Cardiac ventricle fibroblast (primary cell): Measurements from ENCODE around the gene MTAP. TPM values are rescaled to one million over a fixed set of nuclear protein-coding genes. Genes with fewer than 3 reads are reported as not detected.

Source experiments
- total RNA-seq: library from RNA; depleted of rRNA; stranded (reverse); fragments of >200 nt; gene quantifications from 2 replicates; pipeline ENCODE4 v1.2.3, GENCODE V29; 2015

The MTAP gene
- total RNA-seq = 18.0 and 19.6 TPM in 2 replicates

GRCh38 chr9:21802418-21803000 is at the start of gene MTAP:
TSS of gene MTAP (plus strand) at chr9:21802636. CDS start at chr9:21802749, 113 bp downstream.

Other genes with a start within 250 kb of the MTAP start
- 19.5 and 22.0 TPM in 2 replicates for gene CDKN2A, start 191.8 kb downstream of the MTAP start, total RNA-seq
- gene CDKN2B-AS1, start 192.2 kb downstream of the MTAP start, total RNA-seq = 1.2 and 3.1 TPM in 2 replicates
- gene CDKN2B, start 206.7 kb downstream of the MTAP start, total RNA-seq = 16.2 and 20.4 TPM in 2 replicates